HG03095 (cell line): ENCODE results near the gene ITGA1.

Experiments
- ATAC-seq: cut with Tn5 transposase; IDR thresholded peaks from one replicate; pipeline ENCODE4 v1.9.1; 2021; ENCODE audit warnings: moderate library complexity; ENCODE audit not compliant: unreplicated experiment

ITGA1 gene

GRCh38 chr5:52894451-52894850 lies 106.7 kb downstream of the ITGA1 start:
- no peak for ATAC-seq

GRCh38 chr5:52895075-52895474 lies 107.4 kb downstream of the ITGA1 start:
- ATAC-seq, result no peak

GRCh38 chr5:52895572-52896413 lies 108.1 kb downstream of the ITGA1 start:
- no peak for ATAC-seq

DNA sequence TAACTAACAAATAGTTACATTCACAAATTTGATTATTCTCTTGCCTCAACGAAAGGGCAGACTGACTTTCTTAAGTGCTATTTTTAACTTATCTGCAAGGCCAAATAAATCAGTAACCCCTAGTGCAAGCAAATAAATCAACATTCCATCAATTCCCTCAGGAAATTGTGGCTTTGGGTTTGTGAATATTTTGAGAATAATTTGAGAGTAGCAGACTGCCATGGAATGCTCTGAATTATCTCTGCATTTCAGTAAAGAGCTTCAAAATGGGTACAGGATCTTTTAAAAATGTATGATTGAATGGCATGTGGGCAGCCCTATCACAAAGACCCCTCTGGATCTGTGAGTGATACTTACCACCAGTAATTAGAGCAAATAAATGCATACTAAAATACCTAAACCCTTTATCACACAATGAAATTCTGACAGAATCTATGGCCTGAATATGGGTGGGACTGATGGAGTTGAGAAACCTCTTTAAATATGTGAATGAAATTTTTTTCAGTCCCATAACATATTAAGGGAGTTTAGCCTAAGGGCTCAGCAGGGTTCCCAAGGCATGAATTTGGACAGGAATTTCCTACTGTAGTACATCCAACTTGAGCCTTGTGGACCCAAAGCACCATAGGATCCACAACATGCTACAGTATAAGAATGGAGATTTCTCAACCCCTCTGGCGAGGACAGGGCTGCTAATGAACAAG lies 109.0 kb downstream of the ITGA1 start:
- no peak for ATAC-seq

- ATAC-seq, result no peak
Observed at GRCh38 chr5:52897238-52897614, 109.5 kb downstream of the ITGA1 start.

- ATAC-seq, result no peak
Observed at GRCh38 chr5:52898961-52899680, 111.4 kb downstream of the ITGA1 start.

DNA sequence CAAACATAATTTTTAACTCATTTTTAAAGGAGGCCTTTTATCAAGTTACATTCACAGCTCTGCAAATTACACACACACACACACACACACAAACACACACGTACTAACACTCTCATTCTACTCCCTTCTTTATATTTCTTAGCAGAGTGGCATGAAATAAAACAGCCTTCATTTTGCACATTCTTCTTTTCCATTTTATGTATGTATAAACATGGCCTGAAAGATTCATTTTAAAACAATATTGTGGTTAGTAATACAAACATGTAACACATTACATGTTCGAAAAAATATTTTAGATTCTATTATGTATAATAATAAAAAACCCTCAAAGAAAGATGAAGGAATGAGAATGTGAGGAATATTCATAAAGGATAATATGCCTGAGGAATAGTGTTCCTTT lies 115.4 kb downstream of the ITGA1 start:
- ATAC-seq, result no peak

GRCh38 chr5:52906343-52906742 lies 118.6 kb downstream of the ITGA1 start:
- no peak for ATAC-seq

GRCh38 chr5:52906845-52907244 lies 119.1 kb downstream of the ITGA1 start:
- ATAC-seq, result no peak

DNA sequence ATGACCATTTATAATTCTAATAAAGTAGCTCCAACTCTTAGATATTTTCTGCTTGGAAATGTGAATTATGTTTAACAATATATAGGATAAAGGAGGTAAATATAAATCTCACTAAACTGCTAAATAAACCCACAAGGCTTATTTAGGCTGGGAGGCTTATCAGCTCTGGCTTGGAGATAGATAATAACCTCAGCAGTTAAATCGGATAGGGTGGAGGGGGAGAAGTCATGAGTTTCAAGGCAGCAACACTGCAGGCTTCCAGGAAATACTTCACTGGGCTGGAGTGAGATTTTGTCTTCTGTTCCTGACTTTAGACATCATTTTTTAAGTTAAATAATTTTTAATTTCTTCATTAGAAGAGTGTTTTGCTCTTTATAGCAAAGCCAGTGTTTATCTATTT lies 121.5 kb downstream of the ITGA1 start:
- no peak for ATAC-seq

DNA sequence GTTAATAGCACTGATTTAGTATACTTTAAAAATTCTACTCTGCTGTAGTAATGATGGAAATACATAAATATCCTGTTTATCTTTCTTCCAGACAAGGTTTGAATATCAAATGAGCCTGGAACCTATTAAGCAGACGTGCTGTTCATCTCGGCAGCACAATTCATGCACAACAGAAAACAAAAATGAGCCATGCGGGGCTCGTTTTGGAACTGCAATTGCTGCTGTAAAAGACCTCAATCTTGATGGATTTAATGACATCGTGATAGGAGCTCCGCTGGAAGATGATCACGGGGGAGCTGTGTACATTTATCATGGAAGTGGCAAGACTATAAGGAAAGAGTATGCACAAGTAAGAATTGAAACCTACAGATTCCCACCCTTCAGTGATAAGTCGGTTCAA lies 122.4 kb downstream of the ITGA1 start:
- no peak for ATAC-seq

- ATAC-seq, result peak; percentile 98
Observed at GRCh38 chr5:52915176-52915875, 127.6 kb downstream of the ITGA1 start.

DNA sequence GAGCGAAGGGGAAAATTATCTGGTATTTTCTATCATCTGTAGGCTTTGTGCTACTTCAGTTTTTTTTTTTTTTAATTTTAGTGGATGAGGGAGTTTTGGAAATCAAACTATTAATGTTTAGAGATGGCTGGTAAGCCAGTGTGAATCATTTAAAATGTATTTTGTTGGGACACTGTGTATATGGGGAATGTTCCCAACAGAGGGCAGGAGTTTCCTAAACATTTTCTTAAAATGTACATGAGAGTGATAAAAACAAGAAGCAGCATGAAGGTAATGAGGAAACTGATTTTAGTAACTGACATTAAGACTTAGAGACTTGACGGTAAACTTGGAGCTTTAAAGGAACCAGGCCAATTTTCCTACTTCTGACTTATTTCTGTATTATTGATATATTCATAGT lies 133.2 kb downstream of the ITGA1 start:
- no peak for ATAC-seq

- no peak for ATAC-seq
Observed at GRCh38 chr5:52922384-52922783, 134.7 kb downstream of the ITGA1 start.

GRCh38 chr5:52924456-52924855 lies 136.7 kb downstream of the ITGA1 start:
- ATAC-seq, result no peak

DNA sequence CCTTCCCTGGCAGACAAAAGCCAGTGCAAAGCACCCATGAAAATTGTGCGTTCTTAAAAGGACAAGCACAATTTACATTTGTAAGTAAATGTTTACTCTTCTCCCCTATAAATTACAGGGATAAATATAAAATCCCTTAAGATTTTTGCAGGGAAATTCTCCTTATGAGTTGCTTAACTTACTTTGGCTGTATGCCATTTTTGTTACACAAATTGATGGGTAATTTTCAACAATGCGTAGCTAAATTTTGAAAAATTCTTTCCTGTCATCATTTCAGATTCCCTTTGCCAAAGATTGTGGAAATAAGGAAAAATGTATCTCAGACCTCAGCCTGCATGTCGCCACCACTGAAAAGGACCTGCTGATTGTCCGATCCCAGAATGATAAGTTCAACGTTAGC lies 137.3 kb downstream of the ITGA1 start:
- ATAC-seq, result no peak

- no peak for ATAC-seq
Observed at GRCh38 chr5:52928689-52929088, 141.0 kb downstream of the ITGA1 start.

- no peak for ATAC-seq
Observed at GRCh38 chr5:52938226-52938625, 150.5 kb downstream of the ITGA1 start.

GRCh38 chr5:52943285-52943684 lies 155.6 kb downstream of the ITGA1 start:
- ATAC-seq, result no peak

GRCh38 chr5:52943808-52944207 lies 156.1 kb downstream of the ITGA1 start:
- no peak for ATAC-seq

- no peak for ATAC-seq
Observed at GRCh38 chr5:52945040-52945439, 157.3 kb downstream of the ITGA1 start.
